GM18951 (cell line): Measurements from ENCODE around the gene TMEM9B.

Experiments used
- POLR2A ChIP-seq: IDR thresholded peaks from 4 replicates; pipeline ENCODE4 v1.6.1; 2011; ENCODE audit warnings: mild to moderate bottlenecking; ENCODE audit not compliant: insufficient read length, insufficient read depth; ENCODE audit errors: extremely low read depth
- in situ Hi-C: fragments of 300-500 bp; cut with MboI; formaldehyde crosslinking; loops from one replicate; pipeline ENCODE4 v1.12.0; 2022; ENCODE audit warnings: low sequenced_read_pairs, mixed read lengths, inconsistent platforms; ENCODE audit not compliant: unreplicated experiment

TMEM9B gene

GRCh38 chr11:8910649-8911026 is 53.6 kb downstream of the TMEM9B start:
- in situ Hi-C loops = no loop called here
- TF ChIP-seq POLR2A = no peak

- no peak for TF ChIP-seq POLR2A
- in situ Hi-C loops = no loop called here
Observed at GRCh38 chr11:8908099-8908498, 56.1 kb downstream of the TMEM9B start.

GRCh38 chr11:8907116-8907515 is 57.1 kb downstream of the TMEM9B start:
- TF ChIP-seq POLR2A = no peak
- in situ Hi-C loops = no loop called here

GRCh38 chr11:8905528-8906165 is 58.6 kb downstream of the TMEM9B start:
- no peak for TF ChIP-seq POLR2A
- in situ Hi-C loops = no loop called here

GRCh38 chr11:8899119-8899753 is 65.0 kb downstream of the TMEM9B start:
- in situ Hi-C loops = no loop called here
- TF ChIP-seq POLR2A = no peak
